Panc1 (cell line): Measurements from ENCODE around the gene VTI1A. TPM values are rescaled to one million over a fixed set of nuclear protein-coding genes. Genes with fewer than 3 reads are reported as not detected.

ENCODE experiments used
- ATAC-seq: fragments of 200-7000 bp; cut with Tn5 transposase; 2 replicates; pipeline ENCODE4 v1.9.1; 2020; ENCODE audit warnings: mild to moderate bottlenecking, moderate library complexity
- Bru-seq: library from RNA; stranded (reverse); fragments of 400-500 nt; gene quantifications from one replicate; lab custom pipeline; 2021; lab: Mats Ljungman, UMichigan
- BruChase-seq, 2 experiments: library from RNA; stranded (reverse); fragments of 400-500 nt; gene quantifications; one replicate each; lab custom pipeline; 2021; lab: Mats Ljungman, UMichigan
- BruUV-seq: library from RNA; stranded (reverse); fragments of 400-500 nt; replicated peaks from 2 replicates; lab custom pipeline; 2021; lab: Mats Ljungman, UMichigan
- CTCF ChIA-PET: fragments of 300-600 bp; sonication (Branson Sonifier 250); formaldehyde crosslinking; loops from one replicate; lab custom pipeline; 2022; ENCODE audit warnings: antibody characterized with exemption; lab: Charles Lee
- POLR2A ChIA-PET: fragments of 300-600 bp; sonication (Branson Sonifier 250); formaldehyde crosslinking; loops from one replicate; lab custom pipeline; 2022; ENCODE audit warnings: antibody characterized with exemption; lab: Charles Lee
- DNase-seq: peaks from one replicate; pipeline ENCODE4 v3.0.0-alpha.2; 2010; ENCODE audit warnings: low read depth, low spot score
- H3K27ac ChIP-seq: 2 replicates; pipeline ENCODE4 v1.5.1; 2011; ENCODE audit warnings: mild to moderate bottlenecking, low read length, inconsistent platforms
- H3K27me3 ChIP-seq: fragments of 200-500 bp; sonication (Bioruptor generic); 2 replicates; pipeline ENCODE4 v1.6.0; 2014; ENCODE audit warnings: low read length, inconsistent platforms; ENCODE audit not compliant: control insufficient read depth, insufficient read depth
- H3K36me3 ChIP-seq: fragments of 200-500 bp; sonication (Bioruptor generic); 2 replicates; pipeline ENCODE4 v1.5.1; 2014; ENCODE audit warnings: inconsistent platforms, mild to moderate bottlenecking, low read length, moderate library complexity; ENCODE audit not compliant: control insufficient read depth, insufficient read depth
- H3K4me1 ChIP-seq: 2 replicates; pipeline ENCODE4 v1.5.1; 2011; ENCODE audit warnings: inconsistent platforms, mild to moderate bottlenecking, low read length, moderate library complexity; ENCODE audit not compliant: control insufficient read depth, insufficient read depth
- H3K4me3 ChIP-seq, 2 experiments: 2 replicates each; pipeline ENCODE4 v1.5.1; 2011 to 2012; ENCODE audit warnings: low read depth in 2 of 2, low read length in 2 of 2, mild to moderate bottlenecking in 2 of 2, inconsistent platforms in 1 of 2, moderate library complexity in 1 of 2
- H3K9me3 ChIP-seq: fragments of 200-500 bp; sonication (Bioruptor generic); 2 replicates; pipeline ENCODE4 v1.5.1; 2014; ENCODE audit warnings: low read depth, mild to moderate bottlenecking, inconsistent platforms, low read length, moderate library complexity; ENCODE audit not compliant: control insufficient read depth, insufficient read depth
- CTCF ChIP-seq: fragments of 450-650 bp; IDR thresholded peaks from 2 replicates; pipeline ENCODE4 v1.5.1; 2017; ENCODE audit warnings: mild to moderate bottlenecking
- POLR2AphosphoS5 ChIP-seq: IDR thresholded peaks from 2 replicates; pipeline ENCODE4 v1.6.1; 2012; ENCODE audit warnings: mild to moderate bottlenecking, low read depth, low read length, moderate library complexity
- REST ChIP-seq, 2 experiments: IDR thresholded peaks; 2 replicates each; pipeline ENCODE4 v1.6.1; 2011 to 2012; ENCODE audit warnings: low read depth in 2 of 2, control low read depth in 1 of 2, low read length in 1 of 2, mild to moderate bottlenecking in 1 of 2, moderate library complexity in 1 of 2; ENCODE audit not compliant: insufficient read depth in 1 of 2
- SIN3A ChIP-seq: IDR thresholded peaks from 2 replicates; pipeline ENCODE4 v1.6.1; 2012; ENCODE audit warnings: low read depth, mild to moderate bottlenecking, low read length, moderate library complexity, borderline replicate concordance; ENCODE audit not compliant: insufficient read depth
- TCF7L2 ChIP-seq: IDR thresholded peaks from 2 replicates; pipeline ENCODE4 v1.6.1; 2011; ENCODE audit warnings: mild to moderate bottlenecking, low read depth, low read length, inconsistent platforms
- in situ Hi-C: cut with HindIII; loops from 2 replicates; pipeline ENCODE4 v1.10.0; 2016; ENCODE audit warnings: low sequenced_read_pairs, low pct_unique_long_range_greater_than_20kb
- intact Hi-C: fragments of 100-400 bp; cut with micrococcal nuclease; formaldehyde crosslinking; loops from one replicate; pipeline ENCODE4 v1.10.0; 2022; ENCODE audit not compliant: unreplicated experiment
- long read RNA-seq: library from polyadenylated mRNA; unstranded; transcript quantifications from one replicate; pipeline ENCODE4 v2.0.0, GENCODE V29; 2021; ENCODE audit not compliant: unreplicated experiment
- polyA plus RNA-seq: library from polyadenylated mRNA; unstranded; fragments of >200 nt; gene quantifications from one replicate; pipeline ENCODE4 v1.2.1, GENCODE V29; 2012; ENCODE audit warnings: missing spikeins; ENCODE audit not compliant: insufficient read length
- total RNA-seq: library from RNA; stranded (reverse); gene quantifications from one replicate; pipeline ENCODE4 v1.2.1, GENCODE V29; 2021; ENCODE audit not compliant: unreplicated experiment

VTI1A gene
- total RNA-seq (36.3 TPM), Bru-seq, nascent RNA (percentile 81 among the genes with signal in this experiment), BruChase-seq, experiment 1, labeled RNA remaining after a 2-hour chase (percentile 77 among the genes with signal in this experiment), BruChase-seq, experiment 2, labeled RNA remaining after a 6-hour chase (percentile 74 among the genes with signal in this experiment)
- polyA plus RNA-seq: 12.8 TPM
- long read RNA-seq, full-length matches to known transcripts: 26 of 50 reads
- long read RNA-seq, partial matches to known transcripts: 4 of 50 reads
- long read RNA-seq, other reads (novel, unspliced or antisense): 20 of 50 reads

DNA sequence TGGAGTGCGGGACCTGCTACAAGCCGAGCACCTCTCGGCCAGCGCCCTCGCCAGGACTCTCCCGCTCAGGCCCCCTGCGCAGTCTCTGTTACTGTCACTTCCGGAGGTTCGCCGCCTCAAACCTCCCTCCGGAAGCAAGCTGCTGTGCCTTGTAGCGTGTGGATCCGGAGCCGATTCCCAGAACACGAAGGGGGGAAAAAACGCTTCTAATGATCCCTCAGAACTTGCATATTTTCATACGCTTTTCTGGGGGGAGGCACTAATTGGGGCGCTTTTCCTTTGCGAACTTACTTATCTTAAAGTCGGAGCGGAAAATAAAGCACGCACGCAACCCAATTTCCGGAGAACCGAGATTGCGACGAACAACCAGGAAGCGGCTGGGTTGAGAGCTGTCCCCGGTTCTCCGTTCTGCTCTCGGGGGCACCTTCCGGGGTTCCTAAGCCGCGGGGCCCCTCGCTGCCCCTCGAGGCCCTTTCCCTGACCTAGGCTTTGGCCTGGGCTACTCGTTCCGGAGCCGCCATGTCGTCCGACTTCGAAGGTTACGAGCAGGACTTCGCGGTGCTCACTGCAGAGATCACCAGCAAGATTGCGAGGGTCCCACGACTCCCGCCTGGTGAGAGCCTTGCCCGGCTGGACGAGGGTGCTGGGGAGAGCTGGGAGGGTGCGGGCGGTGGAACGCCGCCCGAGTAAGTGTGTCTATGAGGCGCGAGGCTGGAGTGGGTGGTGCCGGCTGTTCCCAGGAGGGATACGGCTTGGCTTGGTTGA lies at the start of gene VTI1A, which contains the start of gene ZDHHC6:
VTI1A (plus strand) TSS at position 361 of the 765 bp plus-strand sequence; CDS start at position 520, 159 bp downstream.
ZDHHC6 (minus strand) TSS at position 60 of the 765 bp plus-strand sequence. CDS start 1,478 bp downstream, outside the sequence.
- no TSS peak for BruUV-seq
- in situ Hi-C loops: no loop called here
- no peaks in the 10 kb centered on the region for H3K27me3 ChIP-seq
- H3K4me1 ChIP-seq: peaks cover 22% of the 10 kb centered on the region
- DNase-seq (peak; percentile 58), ATAC-seq (peak; percentile 99)
- TF ChIP-seq TCF7L2: peak; percentile 41; the same call in 1 of the 2 replicates
- peak; percentile 43 to 48; a peak in 2 of 4 replicates for TF ChIP-seq REST (IDR thresholded peaks at IDR 0.05; ENCODE audit: insufficient read depth in 1 of 2, low read depth in 2 of 2, low read length in 1 of 2)
- TF ChIP-seq SIN3A: peak; percentile 50; the same call in 1 of the 2 replicates
- peak; percentile 84 for TF ChIP-seq POLR2AphosphoS5
- peak; percentile 33 for TF ChIP-seq CTCF
- no peaks in the 10 kb centered on the region for H3K9me3 ChIP-seq
- ChIA-PET CTCF (interaction anchor here (1.1 to 1.5 kb wide), 2 partner anchors 25 to 75 kb away, joined by 3 to 11 read pairs; no protein-coding TSS in a partner anchor), POLR2A (no interaction called here)
- intact Hi-C loops: no loop called here
- H3K36me3 ChIP-seq: peaks cover 23% of the 10 kb centered on the region
- peak within 1 kb of the TSS; percentile 99 for H3K27ac ChIP-seq
- peak within 1 kb of the TSS; percentile 99 for H3K4me3 ChIP-seq

DNA sequence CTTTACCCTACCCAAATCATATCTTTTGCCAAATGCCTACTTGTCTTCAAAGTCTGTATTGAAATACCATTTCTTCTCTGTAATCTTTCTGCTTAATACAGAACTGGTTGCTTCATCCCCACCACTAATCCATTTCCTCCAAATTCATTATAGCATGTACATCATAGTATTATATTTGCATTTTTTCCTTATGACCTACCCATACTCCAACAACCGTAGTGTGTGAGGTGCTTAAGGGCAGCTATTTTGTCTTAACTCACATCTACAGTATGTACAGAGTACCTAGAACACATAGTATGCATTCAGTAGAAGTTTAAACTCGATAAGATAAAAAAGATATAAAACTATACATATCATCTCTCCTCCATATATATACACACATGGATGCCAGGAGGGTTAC lies 49.4 kb upstream of the VTI1A start:
- no peak for ATAC-seq
- H3K9me3 ChIP-seq: no peaks in the 10 kb centered on the region
- in situ Hi-C loops (no loop called here), intact Hi-C loops (no loop called here)
- CTCF ChIA-PET: no interaction called here
- no peaks in the 10 kb centered on the region for H3K4me1 ChIP-seq
- POLR2A ChIA-PET: no interaction called here
- H3K36me3 ChIP-seq: no peaks in the 10 kb centered on the region
- DNase-seq: no peak
- H3K4me3 ChIP-seq: no peak overlapping the region
- BruUV-seq: no TSS peak
- H3K27me3 ChIP-seq: peaks cover 31% of the 10 kb centered on the region
- no peak for TF ChIP-seq REST (IDR thresholded peaks at IDR 0.05; ENCODE audit: insufficient read depth in 1 of 2, low read depth in 2 of 2, low read length in 1 of 2)
- no peak for TF ChIP-seq SIN3A
- TF ChIP-seq CTCF: no peak
- TF ChIP-seq TCF7L2: no peak
- no peak for TF ChIP-seq POLR2AphosphoS5
- H3K27ac ChIP-seq: no peak overlapping the region
